ENCODE measurements around the gene C12orf60.

DNA sequence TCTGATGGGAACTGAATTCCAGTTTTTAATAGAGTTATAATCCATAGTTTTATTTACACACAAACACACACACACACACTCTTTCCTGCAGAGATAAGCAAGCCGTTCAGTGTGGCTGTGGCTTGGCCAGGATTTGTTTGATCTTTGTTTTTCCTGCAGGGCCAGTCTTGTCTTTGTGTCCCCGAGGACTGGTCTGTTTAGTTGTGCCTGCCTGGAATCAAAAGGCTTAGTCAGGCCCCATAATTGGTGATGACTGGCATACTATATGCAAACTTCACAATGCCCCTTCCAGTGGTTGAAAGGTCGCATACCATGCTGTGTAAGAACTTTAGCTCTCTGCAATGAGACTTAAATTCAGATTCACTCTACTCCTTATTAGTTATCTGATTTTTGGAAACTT is 26.2 kb upstream of the C12orf60 start:
- TF ChIP-seq, protein P1, sequence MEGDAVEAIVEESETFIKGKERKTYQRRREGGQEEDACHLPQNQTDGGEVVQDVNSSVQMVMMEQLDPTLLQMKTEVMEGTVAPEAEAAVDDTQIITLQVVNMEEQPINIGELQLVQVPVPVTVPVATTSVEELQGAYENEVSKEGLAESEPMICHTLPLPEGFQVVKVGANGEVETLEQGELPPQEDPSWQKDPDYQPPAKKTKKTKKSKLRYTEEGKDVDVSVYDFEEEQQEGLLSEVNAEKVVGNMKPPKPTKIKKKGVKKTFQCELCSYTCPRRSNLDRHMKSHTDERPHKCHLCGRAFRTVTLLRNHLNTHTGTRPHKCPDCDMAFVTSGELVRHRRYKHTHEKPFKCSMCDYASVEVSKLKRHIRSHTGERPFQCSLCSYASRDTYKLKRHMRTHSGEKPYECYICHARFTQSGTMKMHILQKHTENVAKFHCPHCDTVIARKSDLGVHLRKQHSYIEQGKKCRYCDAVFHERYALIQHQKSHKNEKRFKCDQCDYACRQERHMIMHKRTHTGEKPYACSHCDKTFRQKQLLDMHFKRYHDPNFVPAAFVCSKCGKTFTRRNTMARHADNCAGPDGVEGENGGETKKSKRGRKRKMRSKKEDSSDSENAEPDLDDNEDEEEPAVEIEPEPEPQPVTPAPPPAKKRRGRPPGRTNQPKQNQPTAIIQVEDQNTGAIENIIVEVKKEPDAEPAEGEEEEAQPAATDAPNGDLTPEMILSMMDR (IDR thresholded peaks at IDR 0.05) = no peak
- no peak for TF ChIP-seq POLR2A (IDR thresholded peaks at IDR 0.05)
